ENCODE results near the gene PDE6B.

PDE6B gene

DNA sequence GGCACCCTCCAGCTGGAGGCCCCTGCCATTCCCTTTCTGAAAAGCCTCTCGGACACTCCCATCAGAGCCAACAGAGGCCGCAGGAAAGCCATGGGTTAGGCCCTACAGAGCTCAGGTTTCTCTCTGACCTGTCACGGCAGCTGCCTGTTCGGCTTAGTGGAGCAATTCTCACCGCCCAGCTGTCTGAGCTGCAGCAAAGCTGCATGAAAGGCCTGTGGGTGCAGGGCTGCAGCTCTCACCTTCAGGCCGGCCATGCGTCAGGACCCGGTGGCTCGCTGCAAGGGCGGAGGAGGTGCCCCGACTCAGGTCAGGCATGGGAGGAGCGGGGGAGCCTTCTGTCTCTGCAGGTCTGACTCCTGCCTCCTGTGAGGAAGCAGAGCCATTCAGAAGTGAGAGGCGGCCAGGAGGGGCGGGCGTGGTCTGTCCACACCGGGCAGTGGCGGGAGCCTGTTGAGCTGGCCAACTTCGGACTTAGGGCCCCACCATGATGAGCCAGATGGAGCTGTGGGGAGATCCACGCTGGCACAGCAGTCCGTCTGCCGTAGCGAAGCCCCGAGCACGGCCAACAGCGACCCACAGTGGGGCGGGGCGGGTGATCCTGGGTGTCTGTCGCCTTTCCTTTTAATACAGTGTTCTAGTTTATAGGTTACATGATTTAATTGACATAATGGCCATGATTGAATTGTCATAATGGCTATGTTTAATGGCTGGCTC lies 23.4 kb downstream of the PDE6B start:
- no peak for DNase-seq (ENCODE audit: extremely low read depth, low read depth)
- TF ChIP-seq, protein P1, sequence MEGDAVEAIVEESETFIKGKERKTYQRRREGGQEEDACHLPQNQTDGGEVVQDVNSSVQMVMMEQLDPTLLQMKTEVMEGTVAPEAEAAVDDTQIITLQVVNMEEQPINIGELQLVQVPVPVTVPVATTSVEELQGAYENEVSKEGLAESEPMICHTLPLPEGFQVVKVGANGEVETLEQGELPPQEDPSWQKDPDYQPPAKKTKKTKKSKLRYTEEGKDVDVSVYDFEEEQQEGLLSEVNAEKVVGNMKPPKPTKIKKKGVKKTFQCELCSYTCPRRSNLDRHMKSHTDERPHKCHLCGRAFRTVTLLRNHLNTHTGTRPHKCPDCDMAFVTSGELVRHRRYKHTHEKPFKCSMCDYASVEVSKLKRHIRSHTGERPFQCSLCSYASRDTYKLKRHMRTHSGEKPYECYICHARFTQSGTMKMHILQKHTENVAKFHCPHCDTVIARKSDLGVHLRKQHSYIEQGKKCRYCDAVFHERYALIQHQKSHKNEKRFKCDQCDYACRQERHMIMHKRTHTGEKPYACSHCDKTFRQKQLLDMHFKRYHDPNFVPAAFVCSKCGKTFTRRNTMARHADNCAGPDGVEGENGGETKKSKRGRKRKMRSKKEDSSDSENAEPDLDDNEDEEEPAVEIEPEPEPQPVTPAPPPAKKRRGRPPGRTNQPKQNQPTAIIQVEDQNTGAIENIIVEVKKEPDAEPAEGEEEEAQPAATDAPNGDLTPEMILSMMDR (IDR thresholded peaks at IDR 0.05; ENCODE audit: low read depth, low read length) = no peak

DNA sequence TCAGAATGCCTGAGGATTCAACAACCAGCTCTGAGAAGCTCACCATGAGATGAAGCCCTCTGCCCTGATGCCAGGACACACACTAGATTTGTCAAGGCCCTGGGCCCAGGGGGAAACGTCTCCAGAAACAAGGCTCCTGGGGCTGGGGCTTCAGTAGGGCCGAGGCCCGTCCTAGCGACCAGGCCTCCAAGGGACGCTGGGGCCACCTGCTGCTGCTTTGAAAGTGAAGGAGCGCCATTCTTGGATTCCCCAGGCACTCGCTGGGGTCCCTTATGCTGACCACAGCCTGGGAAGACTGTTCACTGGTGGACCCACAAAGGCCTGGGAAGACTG lies 23.9 kb downstream of the PDE6B start:
- TF ChIP-seq, protein P1 (IDR thresholded peaks at IDR 0.05; ENCODE audit: low read depth, low read length) = no peak
- no peak for DNase-seq (ENCODE audit: extremely low read depth, low read depth)

DNA sequence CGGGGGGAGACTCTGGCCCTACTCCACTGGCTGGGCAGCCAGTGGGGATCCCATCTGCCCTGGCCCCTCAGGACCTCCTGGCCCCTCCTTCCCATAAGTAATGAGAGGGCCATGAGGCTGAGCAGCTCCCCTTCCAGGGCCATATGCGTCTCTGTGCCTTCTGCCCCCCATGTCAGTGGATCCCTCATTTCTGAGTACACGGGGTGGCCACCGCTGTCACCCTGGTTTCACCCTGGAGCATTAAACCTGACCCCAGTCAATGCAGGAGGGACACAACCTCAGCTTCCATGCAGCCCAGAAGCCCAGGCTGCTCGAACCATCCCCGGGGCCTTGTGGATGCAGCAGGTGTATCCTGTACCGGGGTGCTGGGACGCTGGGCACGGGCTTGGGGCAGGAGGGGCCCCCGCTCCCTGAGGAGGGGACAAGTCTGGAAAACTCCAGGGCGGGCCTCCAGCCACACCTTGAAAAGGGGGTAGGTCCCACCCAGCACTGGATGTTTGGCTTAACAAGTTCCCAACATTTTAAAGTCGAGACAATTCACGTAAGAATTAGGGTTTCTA lies 24.5 kb downstream of the PDE6B start:
- TF ChIP-seq, protein P1 (IDR thresholded peaks at IDR 0.05; ENCODE audit: low read depth, low read length) = no peak
- no peak for DNase-seq (ENCODE audit: extremely low read depth, low read depth)

DNA sequence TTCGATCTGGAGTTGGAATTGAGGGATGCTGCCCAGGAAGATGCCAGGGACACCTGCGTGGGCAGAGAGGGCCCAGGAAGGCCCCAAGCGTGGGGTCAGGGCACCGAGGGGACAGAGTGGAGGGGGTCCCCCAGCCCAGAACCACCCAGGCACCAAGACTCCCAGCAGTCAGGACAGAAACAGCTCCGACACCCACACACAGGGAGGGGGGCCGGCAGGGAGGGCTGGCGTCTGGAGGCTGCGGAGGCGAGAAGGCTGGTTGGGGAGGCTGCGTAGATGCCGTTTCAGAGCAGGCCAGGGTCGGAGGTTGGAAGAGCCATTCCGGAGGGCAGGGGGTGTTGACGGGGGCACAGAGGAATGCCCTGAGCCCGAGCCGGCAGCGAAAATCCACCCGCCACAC lies 25.1 kb downstream of the PDE6B start:
- DNase-seq (ENCODE audit: extremely low read depth, low read depth) = no peak
- TF ChIP-seq, protein P1 (IDR thresholded peaks at IDR 0.05; ENCODE audit: low read depth, low read length) = no peak

DNA sequence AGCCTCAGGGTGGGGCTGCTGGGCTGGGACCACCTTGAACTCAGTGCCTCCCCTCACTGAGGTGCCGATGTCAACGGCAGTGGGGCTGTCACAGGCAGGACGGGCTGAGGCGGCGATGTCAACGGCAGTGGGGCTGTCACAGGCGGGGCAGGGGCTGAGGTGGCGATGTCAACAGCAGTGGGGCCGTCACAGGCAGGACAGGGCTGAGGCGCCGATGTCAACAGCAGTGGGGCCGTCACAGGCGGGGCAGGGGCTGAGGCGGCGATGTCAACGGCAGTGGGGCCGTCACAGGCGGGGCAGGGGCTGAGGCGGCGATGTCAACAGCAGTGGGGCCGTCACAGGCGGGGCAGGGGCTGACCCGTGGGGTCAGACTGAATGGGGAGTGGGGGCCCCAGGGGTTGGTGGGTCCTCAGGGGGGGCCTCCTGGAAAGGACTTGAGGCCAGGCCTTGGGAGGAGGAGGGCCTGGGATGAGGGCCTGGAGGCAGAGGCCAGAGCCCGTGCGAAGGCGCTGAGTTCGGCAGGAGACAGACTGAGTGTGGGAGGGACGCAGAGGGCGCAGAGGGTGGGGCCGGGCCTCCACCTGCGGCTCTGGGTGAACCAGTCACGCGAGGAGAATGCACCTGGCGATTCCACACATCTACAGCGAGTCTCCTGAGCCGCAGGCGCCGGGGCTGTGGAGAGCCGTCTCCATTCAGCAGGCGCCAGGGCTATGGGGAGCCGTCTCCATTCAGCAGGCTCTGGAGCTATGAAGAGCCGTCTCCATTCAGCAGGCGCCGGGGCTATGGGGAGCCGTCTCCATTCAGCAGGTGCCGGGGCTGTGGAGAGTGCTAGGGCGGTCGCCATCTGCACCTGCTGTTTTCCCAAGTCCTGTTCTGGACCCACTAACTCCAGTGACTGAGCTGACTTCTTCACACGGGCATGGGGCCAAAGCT lies 25.8 kb downstream of the PDE6B start:
- TF ChIP-seq, protein P1 (IDR thresholded peaks at IDR 0.05; ENCODE audit: low read depth, low read length) = no peak
- DNase-seq (ENCODE audit: extremely low read depth, low read depth) = no peak

DNA sequence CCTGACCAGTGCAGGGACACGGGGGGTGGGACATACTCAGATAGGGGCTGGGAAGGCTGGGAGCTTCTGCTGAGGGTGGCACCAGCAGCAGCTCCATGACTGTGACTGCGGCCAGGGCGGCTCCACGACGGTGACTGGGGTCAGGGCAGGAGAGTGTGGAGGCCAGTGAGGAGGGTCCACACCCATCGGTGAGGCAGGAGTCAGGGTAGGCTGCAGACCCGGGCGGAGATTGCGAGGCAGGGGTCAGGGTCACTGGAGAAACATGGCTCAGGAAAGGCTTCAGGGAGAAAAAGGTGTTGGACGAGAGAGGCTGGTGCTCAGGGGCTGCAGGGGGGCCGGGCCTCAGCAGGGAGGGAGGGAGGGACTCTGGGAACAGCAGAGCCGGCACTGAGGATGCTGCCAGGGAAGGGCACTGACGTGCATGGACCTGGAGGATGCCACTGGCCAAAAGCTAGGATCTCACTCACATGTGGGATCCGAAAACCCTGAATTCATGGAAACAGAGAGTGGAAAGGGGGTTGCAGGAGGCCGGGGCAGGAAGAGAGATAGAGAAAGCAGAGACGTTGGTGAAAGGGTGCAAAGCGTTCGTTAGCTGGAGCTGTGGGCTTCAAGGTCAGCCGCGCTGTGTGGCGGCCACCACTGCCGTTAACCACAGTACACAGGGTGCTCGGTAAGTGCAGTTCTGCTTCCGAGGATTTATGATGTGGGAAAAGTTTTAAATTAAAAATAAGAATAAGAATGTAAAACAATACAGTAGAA lies 26.7 kb downstream of the PDE6B start:
- TF ChIP-seq, protein P1 (IDR thresholded peaks at IDR 0.05; ENCODE audit: low read depth, low read length) = no peak
- no peak for DNase-seq (ENCODE audit: extremely low read depth, low read depth)

All from AG09319 (cell line).